ENCODE results near the gene C1orf105. TPM values are rescaled to one million over a fixed set of nuclear protein-coding genes. Genes with fewer than 3 reads are reported as not detected.

C1orf105 gene
- total RNA-seq, 1 donor from 2014 or later: not detected

- H3K36me3 Mint-ChIP-seq (ENCODE audit: insufficient read depth): no peaks in the 10 kb centered on the region
- no peak for DNase-seq (ENCODE audit: low spot score, unreplicated experiment)
- H3K4me3 Mint-ChIP-seq (ENCODE audit: low read depth): no peak overlapping the region
- no peak for TF ChIP-seq CTCF (IDR thresholded peaks at IDR 0.05; ENCODE audit: unreplicated experiment)
- H3K27ac Mint-ChIP-seq: peak overlapping the region; percentile 53
- peaks cover 9% of the 10 kb centered on the region for H3K4me1 Mint-ChIP-seq (ENCODE audit: low read depth)
- no peaks in the 10 kb centered on the region for H3K27me3 Mint-ChIP-seq
- no peaks in the 10 kb centered on the region for H3K9me3 Mint-ChIP-seq (ENCODE audit: low read depth)
These were observed 55.8 kb downstream of the C1orf105 start for GRCh38 chr1:172476218-172476811.

DNA sequence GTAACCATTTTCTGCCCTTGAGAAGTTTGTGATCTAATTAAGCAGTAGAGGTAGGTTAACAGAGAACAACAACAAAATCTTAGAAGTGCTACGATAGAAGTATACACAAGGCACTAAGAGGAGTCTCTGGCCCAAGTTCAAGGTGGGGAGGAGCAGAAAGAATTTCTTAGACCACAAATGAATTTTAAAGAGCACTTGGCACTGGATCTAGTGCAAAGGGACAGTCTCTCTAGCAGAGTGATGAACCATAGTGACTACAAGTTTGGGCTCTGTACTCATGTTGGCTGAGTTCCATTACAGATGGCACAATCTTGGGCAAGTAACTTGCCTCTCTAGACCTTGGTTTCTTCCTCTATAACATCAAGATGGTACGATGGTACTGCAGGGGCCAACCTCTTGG is 56.7 kb downstream of the C1orf105 start:
- H3K4me3 Mint-ChIP-seq (ENCODE audit: low read depth): no peak overlapping the region
- TF ChIP-seq CTCF (IDR thresholded peaks at IDR 0.05; ENCODE audit: unreplicated experiment): no peak
- H3K27me3 Mint-ChIP-seq: no peaks in the 10 kb centered on the region
- no peaks in the 10 kb centered on the region for H3K9me3 Mint-ChIP-seq (ENCODE audit: low read depth)
- no peak overlapping the region for H3K27ac Mint-ChIP-seq
- no peak for DNase-seq (ENCODE audit: low spot score, unreplicated experiment)
- peaks cover 14% of the 10 kb centered on the region for H3K4me1 Mint-ChIP-seq (ENCODE audit: low read depth)
- no peaks in the 10 kb centered on the region for H3K36me3 Mint-ChIP-seq (ENCODE audit: insufficient read depth)

DNA sequence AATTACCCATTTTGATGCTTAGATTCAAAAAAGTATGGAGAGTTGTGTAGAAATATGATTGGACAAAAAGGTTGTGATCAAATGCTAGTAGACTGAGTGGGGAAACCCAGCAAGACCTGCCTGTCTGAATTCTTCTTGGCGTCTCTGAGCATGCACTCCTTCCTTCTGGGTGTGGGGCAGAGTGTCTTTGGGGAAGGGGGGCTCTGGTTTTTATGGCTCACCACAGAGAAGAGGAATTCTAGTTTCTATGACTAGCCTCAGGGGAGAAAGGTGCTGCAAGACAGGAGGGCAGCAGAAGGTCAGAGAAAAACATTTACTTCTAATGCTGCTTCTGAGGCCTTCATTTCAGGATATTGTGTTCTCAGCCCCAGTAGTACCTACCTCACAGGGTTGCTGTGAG is 57.3 kb downstream of the C1orf105 start:
- DNase-seq (ENCODE audit: low spot score, unreplicated experiment): no peak
- Mint-ChIP-seq H3K9me3 (ENCODE audit: low read depth) (no peaks in the 10 kb centered on the region), H3K4me1 (ENCODE audit: low read depth) (peaks cover 14% of the 10 kb centered on the region), H3K27me3 (no peaks in the 10 kb centered on the region), H3K36me3 (ENCODE audit: insufficient read depth) (no peaks in the 10 kb centered on the region), H3K27ac (no peak overlapping the region), H3K4me3 (ENCODE audit: low read depth) (no peak overlapping the region)
- no peak for TF ChIP-seq CTCF (IDR thresholded peaks at IDR 0.05; ENCODE audit: unreplicated experiment)

DNA sequence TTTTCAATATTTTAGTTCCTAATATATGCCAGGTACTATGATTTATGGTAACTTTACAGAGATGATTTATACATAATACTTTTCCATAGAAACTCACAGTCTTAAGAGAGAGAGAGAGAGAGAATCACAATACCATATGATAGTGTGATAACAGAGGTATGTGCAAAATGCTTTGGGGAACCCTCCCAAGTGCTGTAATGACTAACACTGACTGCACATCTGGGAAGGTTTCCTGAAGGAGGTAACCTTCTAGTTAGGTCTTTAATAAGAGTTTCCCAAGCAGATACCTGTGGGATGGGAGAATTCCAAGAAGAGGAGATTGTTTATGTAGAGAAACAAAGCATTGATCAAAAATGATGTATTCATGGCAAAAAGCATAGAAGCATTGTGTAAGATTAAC is 58.0 kb downstream of the C1orf105 start:
- Mint-ChIP-seq H3K4me3 (ENCODE audit: low read depth) (no peak overlapping the region), H3K27ac (no peak overlapping the region), H3K9me3 (ENCODE audit: low read depth) (no peaks in the 10 kb centered on the region), H3K36me3 (ENCODE audit: insufficient read depth) (no peaks in the 10 kb centered on the region), H3K4me1 (ENCODE audit: low read depth) (peaks cover 11% of the 10 kb centered on the region), H3K27me3 (no peaks in the 10 kb centered on the region)
- TF ChIP-seq CTCF (IDR thresholded peaks at IDR 0.05; ENCODE audit: unreplicated experiment): no peak
- DNase-seq (ENCODE audit: low spot score, unreplicated experiment): no peak

- no peak for TF ChIP-seq CTCF (IDR thresholded peaks at IDR 0.05; ENCODE audit: unreplicated experiment)
- Mint-ChIP-seq H3K27ac (no peak overlapping the region), H3K4me3 (ENCODE audit: low read depth) (no peak overlapping the region)
These were observed 59.9 kb downstream of the C1orf105 start for GRCh38 chr1:172480431-172480830.

More at GRCh38 chr1:172480431-172480830, 59.9 kb downstream of the C1orf105 start:
- Mint-ChIP-seq H3K9me3 (ENCODE audit: low read depth) (no peaks in the 10 kb centered on the region), H3K4me1 (ENCODE audit: low read depth) (peaks cover 5% of the 10 kb centered on the region), H3K36me3 (ENCODE audit: insufficient read depth) (no peaks in the 10 kb centered on the region), H3K27me3 (no peaks in the 10 kb centered on the region)
- DNase-seq (ENCODE audit: low spot score, unreplicated experiment): no peak
